HG02588 (cell line): Measurements from ENCODE around the gene DUS1L.

Source experiments
- ATAC-seq: cut with Tn5 transposase; IDR thresholded peaks from one replicate; pipeline ENCODE4 v1.9.1; 2021; ENCODE audit warnings: mild to moderate bottlenecking, moderate library complexity; ENCODE audit not compliant: unreplicated experiment

DUS1L gene

GRCh38 chr17:82101301-82101715 lies 35.7 kb upstream of the DUS1L start:
- ATAC-seq, result no peak

DNA sequence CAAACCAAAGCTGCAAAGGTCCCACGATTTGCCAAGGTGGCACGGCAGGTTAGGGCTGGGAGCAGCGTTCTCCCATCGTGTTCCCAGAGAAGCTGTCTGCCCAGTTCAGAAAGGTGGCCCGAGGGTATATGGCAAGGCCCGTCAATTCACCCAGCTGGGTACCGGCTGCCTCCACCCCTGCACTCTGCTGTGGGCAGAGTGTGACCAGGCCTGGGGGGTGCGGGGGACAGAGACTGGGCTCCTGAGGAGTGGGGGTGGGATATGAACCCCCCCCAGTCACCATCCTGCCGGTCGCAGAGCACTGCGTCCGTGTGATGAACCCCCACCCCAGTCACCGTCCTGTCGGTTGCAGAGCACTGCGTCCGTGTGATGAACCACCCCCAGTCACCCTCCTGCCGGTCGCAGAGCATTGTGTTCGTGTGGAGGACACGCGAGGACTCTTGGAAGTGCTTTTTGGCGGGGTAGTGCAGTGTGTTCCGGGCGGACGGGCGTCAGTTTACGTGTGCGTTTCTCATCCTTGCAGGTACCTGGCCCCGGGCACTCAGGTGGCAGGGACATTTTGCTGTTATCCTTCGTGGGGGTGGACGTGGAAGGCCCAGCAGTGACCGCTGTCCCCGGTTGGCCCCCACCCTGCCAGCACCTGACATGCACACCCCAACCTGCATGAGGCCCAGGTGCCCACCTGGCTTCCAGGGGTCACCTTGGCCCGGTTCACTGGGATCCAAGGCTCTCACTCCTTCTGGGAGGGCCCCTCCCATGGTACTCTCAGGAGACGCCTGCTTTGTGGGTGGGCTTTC lies 35.1 kb upstream of the DUS1L start:
- ATAC-seq, result no peak

DNA sequence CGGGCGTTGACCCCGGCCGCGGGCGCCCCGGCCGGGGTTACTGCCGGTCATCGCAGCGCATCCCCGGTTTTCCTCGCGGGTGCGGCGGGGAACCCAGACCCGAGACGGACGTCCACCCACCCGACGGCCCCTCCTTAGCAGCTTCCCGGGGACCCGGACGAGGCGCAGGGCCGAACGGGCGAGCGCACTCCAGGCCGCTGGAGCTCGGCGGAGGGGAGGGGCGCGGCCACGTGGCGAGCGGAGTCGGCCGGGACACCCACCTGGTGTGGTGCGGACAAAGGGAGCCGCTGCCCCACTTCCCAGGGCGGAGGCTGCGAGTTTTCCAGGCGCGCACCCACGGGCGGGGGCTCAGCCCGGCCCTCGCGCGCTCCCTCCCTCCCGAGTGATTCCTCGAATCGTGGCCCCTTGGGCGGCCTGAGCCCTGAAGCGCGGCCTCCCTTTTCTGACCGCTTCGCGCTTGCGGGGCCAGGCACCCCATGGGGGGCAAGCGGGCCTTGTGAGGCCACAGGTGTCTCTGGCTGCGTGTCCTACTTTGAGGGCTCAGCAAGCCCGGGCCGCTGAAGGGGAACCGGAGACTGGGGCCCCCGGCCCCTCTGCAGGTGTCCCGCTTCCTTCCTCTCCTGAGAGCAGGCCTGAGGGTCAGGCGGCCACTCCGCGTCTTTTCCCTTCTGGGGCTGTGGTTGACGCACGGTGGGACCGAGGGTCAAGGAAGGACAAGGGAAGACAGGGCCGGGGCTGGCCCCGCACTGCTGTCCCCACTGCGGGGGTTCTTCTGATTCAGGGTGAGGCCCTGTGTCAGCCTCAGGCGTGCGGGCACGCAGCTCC lies 33.5 kb upstream of the DUS1L start:
- ATAC-seq, result peak; percentile 9

- ATAC-seq, result peak; percentile 66
These were observed 32.8 kb upstream of the DUS1L start, which contains the start of gene FASN for GRCh38 chr17:82098169-82098938. Gene FASN, minus strand, starts transcription at chr17:82098236. Its CDS starts 1,791 bp downstream, at chr17:82096445.

DNA sequence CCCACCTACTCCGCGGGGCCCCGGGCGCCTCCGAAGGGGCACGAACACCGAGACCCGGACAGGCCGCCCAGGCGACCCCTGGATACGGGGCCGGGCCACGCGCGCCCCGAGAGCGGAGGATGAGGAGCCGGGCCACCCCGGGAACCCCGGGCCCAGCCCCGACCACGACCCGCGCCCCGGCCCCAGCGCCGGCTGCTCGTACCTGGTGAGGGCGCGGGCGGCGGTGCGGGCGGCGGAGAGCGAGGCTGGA lies 32.2 kb upstream of the DUS1L start:
- ATAC-seq, result no peak

DNA sequence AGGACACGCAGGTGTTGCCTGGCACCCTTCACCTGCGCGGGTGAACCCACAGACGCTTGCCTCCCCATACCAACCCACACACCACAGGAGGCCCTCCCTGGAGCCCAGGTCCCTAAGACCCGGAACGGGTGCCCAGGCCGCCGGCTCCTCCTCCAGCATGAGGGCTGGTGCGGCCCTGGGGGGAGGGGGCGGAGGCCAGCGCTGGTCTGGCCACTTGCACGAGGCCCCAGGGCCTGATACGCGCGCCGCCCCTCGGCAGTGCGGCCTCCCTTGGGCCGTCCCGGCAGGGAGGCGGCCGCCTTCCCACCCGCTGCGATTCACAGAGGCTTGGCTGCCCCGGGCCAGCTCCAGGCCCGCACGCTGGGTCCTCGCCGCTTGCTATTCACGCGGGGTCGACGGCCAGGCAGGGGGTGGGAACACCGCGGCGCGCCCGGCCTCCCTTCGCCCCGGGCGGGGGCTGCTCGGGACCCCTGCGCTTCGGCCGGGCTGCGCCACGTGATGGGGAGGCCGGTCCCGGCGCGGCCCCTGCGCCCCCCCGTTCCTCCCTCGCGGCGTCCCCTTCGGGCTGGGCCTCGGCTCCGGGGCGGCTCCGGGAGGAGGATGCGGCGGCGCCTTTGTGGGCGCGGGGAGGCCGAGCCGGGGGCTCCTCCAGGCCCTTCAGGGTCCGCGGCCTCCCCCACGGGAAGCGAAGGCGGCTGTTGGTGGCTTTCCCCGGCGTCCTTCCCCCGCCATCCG lies 31.7 kb upstream of the DUS1L start:
- ATAC-seq, result no peak

- no peak for ATAC-seq
These were observed 31.1 kb upstream of the DUS1L start for GRCh38 chr17:82096709-82097183.

GRCh38 chr17:82095777-82096708 lies 30.4 kb upstream of the DUS1L start:
- no peak for ATAC-seq

DNA sequence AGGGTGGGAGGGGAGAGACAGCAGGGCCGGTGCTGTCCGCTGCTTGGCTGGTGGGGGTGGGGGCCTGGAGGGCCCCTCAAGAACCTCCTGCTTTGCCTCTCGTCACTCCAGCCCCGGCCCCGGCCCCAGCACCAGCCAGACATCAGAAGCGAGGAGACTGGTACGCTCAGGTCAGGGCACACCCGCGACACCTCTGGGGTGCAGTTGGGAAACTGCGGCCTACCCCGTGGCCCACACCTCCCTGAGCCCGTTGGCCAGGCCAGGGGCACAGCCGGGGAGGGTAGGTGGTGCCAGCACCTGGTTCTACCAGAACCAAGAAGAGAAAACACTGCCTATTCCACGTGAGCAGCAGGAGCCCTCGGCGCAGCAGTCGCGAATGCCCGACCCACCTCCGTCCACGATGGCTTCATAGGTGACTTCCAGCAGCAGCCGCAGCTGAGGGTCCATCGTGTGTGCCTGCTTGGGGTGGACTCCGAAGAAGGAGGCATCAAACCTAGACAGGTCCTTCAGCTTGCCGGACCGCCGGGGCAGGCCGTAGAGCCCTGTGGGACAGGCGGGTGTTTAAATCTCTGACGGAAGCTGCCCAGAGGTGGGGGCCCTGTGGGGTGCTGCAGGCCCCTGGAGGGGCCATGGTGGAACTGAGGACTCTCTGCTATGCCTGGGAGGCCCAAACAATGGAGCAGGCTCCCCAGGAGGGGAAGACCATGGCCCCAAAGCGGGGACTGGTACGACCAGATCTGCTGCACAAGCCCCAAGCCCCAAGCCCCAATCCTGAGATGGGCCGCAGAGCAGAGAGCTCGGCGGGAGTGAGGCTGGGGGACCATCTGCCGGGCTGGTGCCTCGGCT lies 29.6 kb upstream of the DUS1L start:
- no peak for ATAC-seq

DNA sequence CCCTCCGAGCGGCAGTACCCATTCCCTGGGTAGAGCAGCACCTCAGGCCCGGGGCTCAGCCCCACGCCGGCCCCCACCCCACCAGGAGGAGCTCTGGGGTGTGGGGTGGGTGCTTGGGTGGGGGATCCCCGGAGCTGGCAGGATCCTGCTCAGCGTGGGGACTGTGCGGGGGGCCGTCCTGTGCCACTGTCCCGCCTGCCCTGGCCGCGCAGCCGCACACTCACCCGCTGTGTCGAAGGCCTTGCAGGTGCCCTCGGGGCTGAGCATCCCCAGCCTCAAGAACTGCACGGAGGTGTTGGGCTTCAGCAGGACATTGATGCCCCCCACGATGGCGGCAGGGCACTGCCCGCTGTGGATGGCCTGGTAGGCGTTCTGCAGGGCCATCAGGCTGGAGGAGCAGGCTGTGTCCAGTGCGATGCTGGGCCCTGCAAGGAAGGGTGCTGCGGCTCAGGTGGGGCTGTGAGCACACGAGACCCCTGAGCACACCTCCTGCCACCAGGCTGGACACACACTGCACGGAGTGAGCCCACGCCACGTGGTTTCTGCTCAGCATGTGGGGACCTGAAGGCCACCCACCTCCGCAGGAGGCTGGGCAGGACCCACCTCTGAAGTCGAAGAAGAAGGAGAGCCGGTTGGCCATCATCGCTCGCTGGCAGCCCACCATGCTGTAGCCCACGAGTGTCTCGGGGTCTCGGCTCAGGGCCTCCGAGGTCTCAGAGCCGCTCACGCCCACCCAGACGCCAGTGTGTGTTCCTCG lies 27.6 kb upstream of the DUS1L start:
- no peak for ATAC-seq

DNA sequence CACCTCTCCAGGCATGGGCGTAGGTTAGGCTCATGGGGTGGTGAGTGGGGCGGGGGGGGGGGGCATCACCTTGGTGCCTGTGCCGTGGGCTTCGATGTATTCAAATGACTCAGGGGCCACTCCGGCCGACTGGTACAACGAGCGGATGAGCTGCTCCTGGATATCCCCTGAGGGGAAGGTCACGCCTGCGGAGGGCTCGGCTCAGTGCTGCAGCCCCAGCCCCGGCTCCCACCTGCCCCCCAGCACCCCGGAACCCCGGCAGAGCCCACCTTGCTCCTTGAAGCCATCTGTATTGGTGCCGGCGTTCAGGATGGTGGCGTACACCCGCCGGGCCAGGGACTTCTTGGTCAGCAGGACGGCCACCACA lies 27.0 kb upstream of the DUS1L start:
- ATAC-seq, result no peak

DNA sequence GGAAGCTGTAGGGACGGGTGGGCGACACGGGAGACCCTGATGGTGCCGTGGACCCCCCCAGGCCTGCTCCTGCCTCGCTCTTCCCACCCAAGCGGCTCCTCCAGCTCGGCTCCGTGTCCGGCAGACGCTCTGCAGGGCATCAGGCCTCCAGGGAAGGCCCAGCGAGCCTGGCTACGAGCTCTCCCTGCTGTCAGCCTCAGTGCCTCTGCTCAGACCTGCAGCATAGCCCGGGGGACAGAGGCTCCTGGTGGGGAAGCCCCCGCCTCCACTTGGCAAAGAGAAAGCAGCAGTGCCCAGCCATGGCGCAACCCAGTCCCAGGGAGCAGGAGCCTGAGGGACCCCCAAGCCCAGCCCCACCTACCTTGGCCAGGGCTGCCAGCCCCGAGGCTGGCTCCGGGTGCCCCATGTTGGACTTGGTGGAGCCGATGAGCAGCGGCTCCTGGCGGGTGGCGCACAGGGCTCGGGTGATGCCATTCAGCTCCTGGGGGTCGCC lies 26.5 kb upstream of the DUS1L start:
- ATAC-seq, result no peak

DNA sequence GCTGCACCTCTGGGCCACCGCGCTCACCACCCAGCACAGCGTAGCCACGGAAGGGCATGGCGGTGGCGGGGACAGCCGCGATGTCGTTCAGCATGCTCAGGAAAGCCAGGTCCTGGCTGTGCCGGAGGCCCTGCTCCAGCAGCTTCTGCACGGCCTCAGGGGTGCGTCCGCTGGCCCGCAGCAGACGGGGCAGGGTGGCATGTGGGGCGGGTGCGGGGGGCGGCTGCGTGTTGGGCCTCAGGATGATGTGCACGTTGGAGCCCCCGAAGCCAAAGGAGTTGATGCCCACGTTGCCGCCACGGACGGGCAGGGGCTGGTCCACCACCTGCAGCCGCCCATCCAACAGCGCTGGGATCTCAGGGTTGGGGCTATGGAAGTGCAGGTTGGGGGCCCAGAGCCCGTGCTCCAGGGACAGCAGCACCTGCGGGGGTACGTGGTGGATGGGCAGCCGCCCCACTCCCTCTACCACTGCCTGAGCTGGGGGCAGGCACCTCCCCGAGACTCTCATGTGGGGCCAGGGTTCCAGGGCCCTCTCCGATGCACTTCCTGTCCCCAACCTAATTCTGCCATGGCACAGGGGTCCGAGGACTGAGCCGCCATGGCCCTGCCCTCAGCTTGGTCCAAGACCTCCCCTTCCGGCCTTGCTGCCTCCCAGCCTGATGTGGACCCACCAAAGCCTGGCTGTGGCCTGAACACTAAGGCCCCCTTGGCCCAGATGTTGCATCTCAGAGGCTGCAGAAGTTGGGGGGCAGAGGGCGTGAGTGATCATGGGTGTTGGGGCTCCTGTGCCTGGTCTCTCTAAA lies 25.9 kb upstream of the DUS1L start:
- no peak for ATAC-seq

- ATAC-seq, result no peak
These were observed 25.1 kb upstream of the DUS1L start for GRCh38 chr17:82090549-82091263.

DNA sequence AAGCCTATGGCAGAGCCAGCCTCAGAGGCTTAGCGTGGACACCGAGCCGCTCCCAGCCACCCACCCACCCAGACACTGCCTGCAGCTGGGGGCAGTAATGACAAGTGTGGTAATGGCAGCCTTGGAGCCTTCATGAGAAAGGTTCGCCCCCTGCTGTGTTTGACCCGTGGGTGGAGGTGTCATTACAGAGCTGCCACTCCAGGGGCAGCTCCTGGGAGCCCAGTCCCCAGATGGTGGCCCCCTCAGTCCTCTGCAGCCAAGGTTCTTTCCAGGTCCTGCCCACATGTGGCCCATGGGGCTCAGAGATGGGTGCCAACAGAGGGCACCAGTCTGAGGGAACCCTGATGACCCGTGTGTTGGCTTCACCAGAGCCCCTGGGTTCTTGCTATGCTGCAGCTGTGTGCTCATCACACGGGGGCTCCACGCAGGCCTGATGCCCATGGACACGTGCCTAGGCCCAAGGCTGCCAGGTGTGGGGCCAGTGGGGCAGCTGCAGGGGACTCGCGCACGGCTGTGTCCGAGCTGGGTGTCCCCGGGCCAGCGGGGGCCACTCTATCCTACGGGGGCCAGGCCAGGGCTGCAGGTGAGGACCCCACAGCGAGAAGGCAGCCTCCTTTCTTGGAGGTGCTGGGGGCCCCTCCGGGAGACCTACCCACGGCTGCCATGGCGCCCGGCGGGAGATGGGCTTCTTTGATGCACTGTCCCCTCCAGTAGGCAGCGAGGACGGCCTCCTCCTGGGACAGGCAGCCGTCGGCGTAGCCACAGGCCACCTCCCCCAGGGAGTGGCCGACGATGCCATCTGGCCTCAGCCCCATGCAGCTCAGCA lies 24.3 kb upstream of the DUS1L start:
- no peak for ATAC-seq
